ENCODE measurements around the gene ANTXR1. TPM values are rescaled to one million over a fixed set of nuclear protein-coding genes. Genes with fewer than 3 reads are reported as not detected.
A peak's percentile ranks its signal among the peaks of the same experiment; 100 is the strongest.

The ANTXR1 gene
- total and polyA plus RNA-seq, 2 experiments from 2014 or later = 128 to 191 TPM

- peak overlapping the region; percentile 12; the same call in 1 of the 2 replicates for H3K27ac ChIP-seq
Measured at GRCh38 chr2:69143748-69144360, 130.9 kb downstream of the ANTXR1 start.

GRCh38 chr2:69145204-69145603 lies 132.2 kb downstream of the ANTXR1 start:
- Histone ChIP-seq H2AFZ (no peak overlapping the region), H3F3A (ENCODE audit: insufficient read depth) (peaks cover 33% of the 10 kb centered on the region), H3K9me2 (ENCODE audit: insufficient read depth) (no peaks in the 10 kb centered on the region), H3K9ac (no peak overlapping the region), H3K27ac (no peak overlapping the region), H3K4me1 (ENCODE audit: insufficient read depth) (peaks cover 36% of the 10 kb centered on the region), H3K4me2 (ENCODE audit: unreplicated experiment) (no peak overlapping the region), H3K27me3 (replicated peaks; ENCODE audit: insufficient read depth) (no peaks in the 10 kb centered on the region), H3K36me3 (ENCODE audit: low read depth) (no peaks in the 10 kb centered on the region), H3K79me2 (ENCODE audit: insufficient read depth) (no peaks in the 10 kb centered on the region), H4K20me1 (ENCODE audit: insufficient read depth) (no peaks in the 10 kb centered on the region), H3K4me3 (no peak overlapping the region), H3K9me3 (ENCODE audit: low read depth) (no peaks in the 10 kb centered on the region)
- no peak for DNase-seq
- WGBS, 2 experiments (ENCODE audit: low coverage in 1 of 2, low lambda C conversion rate in 2 of 2, missing lambda C conversion rate in 2 of 2) = 85 to 86% methylated on average over 7 of the region's 7 CpGs
- TF ChIP-seq EZH2 (IDR thresholded peaks at IDR 0.05; ENCODE audit: insufficient read depth, poor library complexity, severe bottlenecking) (no peak), EZH2phosphoT487 (IDR thresholded peaks at IDR 0.05; ENCODE audit: insufficient read depth, low read depth) (no peak)
- in situ Hi-C loops (cut with MboI) = no loop called here

More at GRCh38 chr2:69143748-69144360, 130.9 kb downstream of the ANTXR1 start:
- peaks cover 37% of the 10 kb centered on the region for H3K4me1 ChIP-seq (ENCODE audit: insufficient read depth)
- H3K9me3 ChIP-seq (ENCODE audit: low read depth) = no peaks in the 10 kb centered on the region
- TF ChIP-seq EZH2 (IDR thresholded peaks at IDR 0.05; ENCODE audit: insufficient read depth, poor library complexity, severe bottlenecking) (no peak), EZH2phosphoT487 (IDR thresholded peaks at IDR 0.05; ENCODE audit: insufficient read depth, low read depth) (no peak)
- no peak overlapping the region for H3K4me3 ChIP-seq
- peak overlapping the region; percentile 24 for H3K4me2 ChIP-seq (ENCODE audit: unreplicated experiment)
- no peaks in the 10 kb centered on the region for H3K36me3 ChIP-seq (ENCODE audit: low read depth)
- H4K20me1 ChIP-seq (ENCODE audit: insufficient read depth) = no peaks in the 10 kb centered on the region
- H3K9ac ChIP-seq = no peak overlapping the region
- in situ Hi-C loops (cut with MboI) = no loop called here
- 70 to 72% methylated on average over 4 of the region's 4 CpGs for WGBS, 2 experiments (ENCODE audit: low coverage in 1 of 2, low lambda C conversion rate in 2 of 2, missing lambda C conversion rate in 2 of 2)
- DNase-seq = peak; percentile 53
- H3K9me2 ChIP-seq (ENCODE audit: insufficient read depth) = no peaks in the 10 kb centered on the region
- H3F3A ChIP-seq (ENCODE audit: insufficient read depth) = peaks cover 45% of the 10 kb centered on the region
- H3K27me3 ChIP-seq (replicated peaks; ENCODE audit: insufficient read depth) = no peaks in the 10 kb centered on the region
- H2AFZ ChIP-seq = no peak overlapping the region
- no peaks in the 10 kb centered on the region for H3K79me2 ChIP-seq (ENCODE audit: insufficient read depth)

GRCh38 chr2:69147841-69148533 lies 135.0 kb downstream of the ANTXR1 start:
- TF ChIP-seq EZH2 (IDR thresholded peaks at IDR 0.05; ENCODE audit: insufficient read depth, poor library complexity, severe bottlenecking) (no peak), EZH2phosphoT487 (IDR thresholded peaks at IDR 0.05; ENCODE audit: insufficient read depth, low read depth) (no peak)
- WGBS, 2 experiments (ENCODE audit: low coverage in 1 of 2, low lambda C conversion rate in 2 of 2, missing lambda C conversion rate in 2 of 2) = 85% methylated on average over 13 of the region's 13 CpGs
- no peaks in the 10 kb centered on the region for H3K9me3 ChIP-seq (ENCODE audit: low read depth)
- no peaks in the 10 kb centered on the region for H3K9me2 ChIP-seq (ENCODE audit: insufficient read depth)
- H3K27me3 ChIP-seq (replicated peaks; ENCODE audit: insufficient read depth) = no peaks in the 10 kb centered on the region
- in situ Hi-C loops (cut with MboI) = no loop called here
- no peak overlapping the region for H3K4me3 ChIP-seq
- no peak overlapping the region for H2AFZ ChIP-seq
- no peak overlapping the region for H3K4me2 ChIP-seq (ENCODE audit: unreplicated experiment)
- DNase-seq = no peak
- H3K4me1 ChIP-seq (ENCODE audit: insufficient read depth) = peaks cover 29% of the 10 kb centered on the region
- peaks cover 10% of the 10 kb centered on the region; the same call in 1 of the 2 replicates for H3K36me3 ChIP-seq (ENCODE audit: low read depth)
- H3K79me2 ChIP-seq (ENCODE audit: insufficient read depth) = no peaks in the 10 kb centered on the region
- no peak overlapping the region for H3K27ac ChIP-seq
- H3K9ac ChIP-seq = no peak overlapping the region
- no peaks in the 10 kb centered on the region for H4K20me1 ChIP-seq (ENCODE audit: insufficient read depth)
- peaks cover 11% of the 10 kb centered on the region for H3F3A ChIP-seq (ENCODE audit: insufficient read depth)

- peak overlapping the region; percentile 33 for H3K9ac ChIP-seq
- H3K4me2 ChIP-seq (ENCODE audit: unreplicated experiment) = peak overlapping the region; percentile 32
- H3K27ac ChIP-seq = peak overlapping the region; percentile 59
- H4K20me1 ChIP-seq (ENCODE audit: insufficient read depth) = no peaks in the 10 kb centered on the region
- no peaks in the 10 kb centered on the region for H3K9me2 ChIP-seq (ENCODE audit: insufficient read depth)
- TF ChIP-seq EZH2phosphoT487 (IDR thresholded peaks at IDR 0.05; ENCODE audit: insufficient read depth, low read depth) = no peak
- TF ChIP-seq EZH2 (IDR thresholded peaks at IDR 0.05; ENCODE audit: insufficient read depth, poor library complexity, severe bottlenecking) = no peak
- H3K4me3 ChIP-seq = no peak overlapping the region
- H2AFZ ChIP-seq = no peak overlapping the region
- peaks cover 15% of the 10 kb centered on the region; the same call in 1 of the 2 replicates for H3K36me3 ChIP-seq (ENCODE audit: low read depth)
- no peaks in the 10 kb centered on the region for H3K79me2 ChIP-seq (ENCODE audit: insufficient read depth)
- in situ Hi-C loops (cut with MboI) = no loop called here
- H3K9me3 ChIP-seq (ENCODE audit: low read depth) = no peaks in the 10 kb centered on the region
- DNase-seq = peak; percentile 73
- peaks cover 28% of the 10 kb centered on the region for H3K4me1 ChIP-seq (ENCODE audit: insufficient read depth)
- H3F3A ChIP-seq (ENCODE audit: insufficient read depth) = 0 out of 2 replicates have a peak, but pooled peaks cover 3% of the 10 kb centered on the region
- H3K27me3 ChIP-seq (replicated peaks; ENCODE audit: insufficient read depth) = no peaks in the 10 kb centered on the region
- 24 to 26% methylated on average over 7 of the region's 7 CpGs for WGBS, 2 experiments (ENCODE audit: low coverage in 1 of 2, low lambda C conversion rate in 2 of 2, missing lambda C conversion rate in 2 of 2)
Measured at GRCh38 chr2:69149631-69150215, 136.7 kb downstream of the ANTXR1 start.
